Hematopoietic multipotent progenitor cell treated with erythropoietin and hydrocortisone succinate and interleukin-3 and kit ligand, for 15 days (in vitro differentiated cells): ENCODE measurements around the gene ALG12.

Experiments used
- DNase-seq: peaks from one replicate; pipeline ENCODE4 v3.0.0-alpha.2; 2015; ENCODE audit warnings: low spot score

Gene ALG12

DNA sequence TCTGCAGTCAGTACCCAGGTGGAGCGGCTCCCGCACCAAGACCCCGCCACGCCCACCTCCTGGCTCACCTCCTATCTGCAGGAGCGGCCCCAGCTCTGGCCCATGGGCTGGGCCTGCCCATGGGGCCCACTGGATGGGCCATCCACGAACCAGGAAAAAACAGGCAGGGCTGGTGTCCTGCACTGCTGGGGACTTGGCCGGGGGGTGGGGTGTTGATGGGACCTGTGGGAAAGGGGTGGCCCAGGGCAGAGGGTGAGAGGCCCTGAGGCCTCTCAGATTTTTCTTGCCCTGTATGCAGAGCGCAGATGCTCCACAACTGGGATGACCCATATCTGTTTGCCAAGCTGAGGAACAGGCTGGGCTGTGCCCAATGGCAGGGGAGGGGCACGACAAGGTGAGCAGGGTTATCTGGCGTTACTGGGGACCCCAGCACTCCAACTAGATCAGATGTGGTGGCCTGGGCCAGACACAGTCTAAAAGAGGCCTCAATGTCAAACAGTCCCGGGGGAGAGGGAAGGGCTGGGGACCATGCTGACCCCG is 39.7 kb upstream of the ALG12 start:
- no peak for DNase-seq

DNA sequence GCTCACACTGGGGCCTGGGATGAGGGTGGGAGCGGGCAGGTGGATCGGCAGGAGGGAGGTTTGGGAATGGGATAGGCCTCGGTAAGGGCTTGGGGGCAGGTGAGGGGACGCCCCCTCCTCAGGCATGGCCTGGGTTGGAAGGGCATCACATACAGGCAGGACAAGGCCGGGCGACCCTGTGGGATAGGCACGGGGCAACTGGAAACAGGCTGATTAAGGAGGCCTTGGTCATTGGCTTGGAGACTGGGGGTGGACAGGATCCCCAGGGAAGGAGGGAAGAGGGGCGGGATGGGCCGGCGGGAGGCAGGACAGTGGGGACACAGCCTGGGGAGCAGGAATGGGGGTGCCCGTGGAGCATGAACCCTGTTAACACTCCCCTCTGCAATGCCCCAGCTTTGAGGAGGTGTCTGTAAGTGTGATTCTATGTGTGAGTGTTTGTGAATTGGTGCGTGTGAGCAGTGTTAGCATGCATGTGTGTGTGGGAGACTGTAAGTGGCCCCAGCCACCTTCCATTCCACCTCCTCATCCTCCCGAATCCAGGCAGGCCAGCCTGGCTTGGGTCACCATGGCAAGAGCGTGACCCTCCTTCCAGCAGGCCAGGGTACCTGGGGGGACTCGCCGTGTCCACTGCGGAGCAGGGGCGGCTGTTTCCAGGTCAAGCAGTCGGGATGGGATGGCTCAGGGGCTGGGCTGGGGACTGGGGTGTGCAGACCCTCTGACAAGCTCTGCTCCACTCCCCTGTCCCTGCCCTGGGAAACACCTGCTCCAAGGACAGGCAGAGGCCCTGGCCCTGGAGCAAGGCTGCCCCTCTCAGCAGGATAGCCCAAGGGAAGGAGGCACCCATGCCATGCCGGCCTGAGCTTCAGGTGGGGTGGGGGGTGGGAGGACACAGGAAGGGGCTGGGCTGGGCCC is 38.9 kb upstream of the ALG12 start:
- no peak for DNase-seq

DNA sequence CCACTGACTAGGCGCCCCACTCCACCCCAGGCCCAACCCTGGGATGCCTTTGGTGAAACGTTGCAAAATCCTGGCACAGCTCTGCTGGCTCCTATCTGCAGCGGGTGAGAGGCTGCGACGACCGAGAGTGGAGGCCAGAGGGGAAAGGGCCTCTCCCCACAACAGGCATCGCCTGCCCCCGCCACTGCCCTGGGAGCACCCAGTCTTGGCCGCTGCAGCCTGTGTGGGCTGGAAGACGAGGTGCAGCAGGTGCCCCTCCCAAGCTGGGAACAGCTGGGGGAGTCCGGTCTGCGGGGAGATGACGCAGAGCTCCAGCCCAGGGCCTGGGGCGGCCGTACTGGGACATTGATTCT is 38.2 kb upstream of the ALG12 start:
- DNase-seq: no peak

DNA sequence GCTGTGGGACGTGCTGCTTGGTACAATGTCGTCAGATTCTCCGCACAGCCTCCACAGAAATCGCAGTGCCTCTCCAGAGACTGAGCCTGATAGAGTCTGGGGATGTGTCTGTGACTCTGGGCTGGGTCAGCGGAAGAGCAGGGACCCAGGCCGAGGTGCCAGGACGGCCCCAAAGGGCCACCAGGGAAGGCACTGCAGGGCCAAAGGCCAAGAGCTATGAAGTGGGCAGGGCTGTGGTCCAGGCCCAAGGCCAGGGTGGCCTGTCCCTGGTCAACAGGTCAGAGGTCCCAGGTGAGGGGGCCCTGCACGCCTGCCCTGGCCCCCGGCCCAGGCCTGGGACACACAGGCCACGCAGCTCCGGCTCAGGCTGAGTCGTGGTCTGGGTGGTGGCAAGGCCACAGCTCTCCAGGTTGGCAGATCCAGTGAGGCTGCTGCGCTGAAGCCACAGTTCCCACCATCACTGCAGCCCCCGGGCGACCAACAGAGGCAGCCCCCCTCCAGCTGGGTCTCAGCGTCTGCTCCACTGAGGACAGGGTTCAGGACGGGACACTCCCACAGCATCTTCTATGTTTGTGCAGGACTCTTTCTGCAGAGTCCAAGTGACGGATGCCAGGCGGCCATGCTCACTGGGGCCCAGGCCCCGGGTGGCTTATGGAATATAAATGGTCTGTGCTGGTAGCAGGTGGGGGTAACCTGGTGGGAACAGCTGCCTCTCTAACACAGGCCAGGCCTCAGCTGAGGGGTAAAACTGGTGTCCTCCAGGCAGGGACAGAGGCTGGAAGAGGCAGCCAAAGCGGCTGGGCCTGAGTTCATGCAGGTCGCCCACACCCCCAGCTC is 37.6 kb upstream of the ALG12 start:
- no peak for DNase-seq

DNA sequence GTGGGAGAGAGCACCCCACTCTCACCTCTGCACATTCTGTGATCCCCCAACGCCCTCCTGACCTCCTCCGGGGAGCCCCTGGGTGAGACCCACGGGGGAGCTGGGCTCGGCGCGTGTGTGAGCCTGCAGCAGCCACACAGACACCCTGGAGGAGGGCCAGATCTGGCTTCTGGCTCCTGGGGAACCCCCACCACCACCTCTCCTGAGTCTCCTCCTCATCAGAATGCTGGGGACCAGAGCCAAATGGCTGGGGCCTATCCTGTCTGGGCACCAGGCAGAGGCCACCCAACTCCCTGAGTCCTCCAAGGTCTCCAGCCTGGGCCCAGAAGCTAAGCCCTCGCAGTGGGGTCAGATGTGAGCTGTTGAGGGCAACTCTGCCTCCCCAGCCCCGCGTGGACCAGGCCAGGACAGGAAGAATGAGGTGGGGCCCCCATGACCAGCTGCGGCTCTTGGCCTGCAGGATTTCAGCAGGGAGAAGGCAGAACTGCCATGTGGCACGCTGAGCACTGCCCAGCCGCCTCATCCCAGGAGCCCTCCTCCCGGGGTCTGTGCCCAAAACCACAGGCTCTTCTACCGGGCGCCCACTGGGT is 36.8 kb upstream of the ALG12 start:
- DNase-seq: no peak

DNA sequence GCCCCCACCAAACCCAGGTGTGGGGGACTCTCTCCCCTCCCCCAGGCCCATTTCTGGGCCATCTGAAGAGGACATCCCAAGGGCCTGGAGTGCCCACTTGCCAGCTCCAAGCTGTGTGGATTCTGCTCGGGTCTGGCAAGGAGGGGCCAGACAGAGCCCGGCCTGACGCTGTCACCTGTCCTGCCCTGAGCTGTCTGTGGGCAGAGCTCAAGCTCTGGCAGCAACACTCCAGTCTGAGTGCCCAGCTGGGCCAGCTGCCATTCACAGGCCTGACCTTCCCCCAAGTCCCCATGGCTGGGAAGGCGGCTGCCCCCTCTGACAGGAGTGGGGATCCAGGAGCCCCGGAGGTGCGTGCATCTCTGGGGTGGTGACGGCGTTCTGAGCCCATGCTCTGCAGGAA is 36.1 kb upstream of the ALG12 start:
- DNase-seq: no peak

DNA sequence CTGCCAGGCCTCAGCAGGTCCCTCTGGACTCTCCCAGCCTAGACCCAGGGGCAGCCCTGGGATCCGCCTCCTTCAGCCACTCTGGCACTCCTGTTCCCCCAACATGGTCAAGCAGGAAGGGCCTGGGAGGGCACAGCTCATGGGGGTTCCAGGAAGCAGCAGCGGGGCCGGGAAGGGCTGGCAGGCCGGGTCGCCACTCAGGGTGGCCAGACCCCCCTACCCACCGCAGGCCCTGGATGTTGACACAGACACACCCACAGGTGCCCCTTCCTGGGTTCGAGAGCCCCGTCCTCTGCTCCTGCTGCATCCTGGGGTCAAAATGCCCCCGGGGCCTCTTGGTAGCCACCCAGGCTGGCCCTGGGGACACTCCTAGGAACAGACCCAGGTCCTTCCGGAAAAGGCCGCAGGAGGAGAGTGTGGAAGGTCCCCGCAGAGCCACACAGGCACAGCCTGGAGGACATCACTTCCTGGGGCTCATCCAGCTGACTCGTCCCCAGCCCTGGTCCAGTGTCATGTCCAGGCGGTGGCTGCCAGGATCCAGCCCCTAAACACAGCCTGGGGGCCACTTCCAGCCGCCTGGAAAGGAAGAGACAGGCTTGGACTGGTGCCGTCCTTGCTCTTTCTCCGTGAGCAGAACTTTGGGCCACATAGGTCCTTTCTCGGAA is 35.6 kb upstream of the ALG12 start:
- no peak for DNase-seq

DNA sequence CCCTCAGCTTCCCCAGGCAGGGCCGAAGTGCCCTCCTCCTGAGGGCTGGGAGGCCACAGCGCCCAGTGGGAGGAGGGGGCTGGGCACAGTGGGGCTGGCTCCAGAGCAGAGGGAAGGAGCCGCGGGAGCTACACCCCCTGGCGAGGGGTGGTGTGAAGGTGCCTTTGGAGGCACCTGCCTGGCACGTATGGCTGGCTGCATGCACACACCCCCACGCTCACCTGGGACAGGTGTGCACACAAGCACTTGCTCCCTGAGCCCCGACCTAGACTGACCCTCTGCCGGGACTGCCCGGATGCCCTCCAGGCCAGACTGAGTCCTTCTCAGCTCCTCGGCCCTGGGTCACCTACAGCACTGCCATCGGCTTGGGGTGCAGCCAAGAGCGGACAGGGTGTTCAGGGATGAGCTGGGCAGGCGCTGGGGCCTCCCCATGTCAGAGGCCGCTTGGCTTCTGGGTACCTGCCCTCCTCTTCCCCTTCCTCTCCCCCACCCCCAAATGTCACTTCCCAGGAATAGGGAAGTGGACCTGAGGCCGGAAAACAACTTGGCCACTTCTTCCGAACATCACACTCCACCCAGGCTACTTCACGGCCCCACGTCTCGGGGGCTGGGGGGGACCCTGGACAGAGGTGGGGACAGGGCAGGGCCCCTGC is 34.9 kb upstream of the ALG12 start:
- no peak for DNase-seq

DNA sequence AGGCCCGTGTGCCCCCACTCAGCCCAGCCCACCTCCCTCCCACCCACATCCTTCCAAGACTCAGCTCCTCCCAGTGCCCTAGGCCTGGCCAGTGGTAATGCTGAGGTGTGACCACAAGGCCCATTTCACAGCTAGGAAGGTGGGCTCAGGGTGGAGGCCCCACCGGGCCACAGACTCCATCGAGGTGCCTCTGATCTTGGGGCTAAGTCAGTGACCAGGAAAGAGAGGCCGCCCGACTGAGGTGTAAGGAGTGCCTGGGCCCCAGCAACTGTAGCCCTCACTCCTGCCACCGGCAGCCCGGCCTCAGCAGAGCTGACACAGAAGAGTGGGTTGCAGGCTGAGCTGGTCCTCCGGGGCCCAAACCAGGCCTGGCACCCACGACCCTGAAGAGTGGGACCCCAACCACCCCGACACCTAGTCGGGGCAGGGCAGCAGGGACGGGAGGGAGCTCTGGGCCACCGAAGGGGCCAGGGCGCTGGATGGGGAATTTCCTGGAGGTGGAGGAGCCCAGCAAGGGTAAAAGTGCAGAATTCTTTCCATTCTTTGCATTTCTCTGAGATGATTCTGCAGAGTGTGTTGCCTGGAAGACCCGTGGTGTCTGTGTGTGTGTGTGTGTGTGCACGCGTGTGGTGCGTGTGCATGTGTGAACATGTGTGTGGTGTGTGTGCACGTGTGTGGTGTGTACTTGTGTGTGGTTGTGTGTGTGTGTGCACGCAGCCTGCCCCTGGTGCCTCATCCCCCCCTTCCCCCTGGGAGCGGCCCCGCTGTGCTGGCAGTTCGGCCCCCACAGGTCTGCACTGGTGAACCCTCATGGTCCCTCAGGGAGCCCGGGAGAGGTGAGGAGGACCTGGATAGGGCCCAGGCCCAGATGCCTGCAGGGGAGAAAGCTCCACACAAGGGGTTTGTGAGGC is 34.0 kb upstream of the ALG12 start:
- no peak for DNase-seq

DNA sequence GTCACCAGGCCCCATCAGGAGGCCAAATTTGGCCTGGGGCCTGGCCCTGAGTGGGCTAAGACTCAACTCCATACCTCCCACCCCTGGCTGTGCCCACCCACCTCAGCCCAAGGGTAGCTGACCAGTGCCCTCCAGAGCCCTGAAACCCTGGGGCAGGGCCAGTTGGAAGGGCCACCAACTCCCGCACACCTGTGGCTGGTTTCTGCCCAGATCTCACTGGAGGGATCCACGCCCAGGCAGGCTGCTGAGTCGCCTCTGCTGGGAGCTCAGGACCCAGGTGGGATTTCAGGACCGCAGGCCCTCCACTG is 33.4 kb upstream of the ALG12 start:
- no peak for DNase-seq

DNA sequence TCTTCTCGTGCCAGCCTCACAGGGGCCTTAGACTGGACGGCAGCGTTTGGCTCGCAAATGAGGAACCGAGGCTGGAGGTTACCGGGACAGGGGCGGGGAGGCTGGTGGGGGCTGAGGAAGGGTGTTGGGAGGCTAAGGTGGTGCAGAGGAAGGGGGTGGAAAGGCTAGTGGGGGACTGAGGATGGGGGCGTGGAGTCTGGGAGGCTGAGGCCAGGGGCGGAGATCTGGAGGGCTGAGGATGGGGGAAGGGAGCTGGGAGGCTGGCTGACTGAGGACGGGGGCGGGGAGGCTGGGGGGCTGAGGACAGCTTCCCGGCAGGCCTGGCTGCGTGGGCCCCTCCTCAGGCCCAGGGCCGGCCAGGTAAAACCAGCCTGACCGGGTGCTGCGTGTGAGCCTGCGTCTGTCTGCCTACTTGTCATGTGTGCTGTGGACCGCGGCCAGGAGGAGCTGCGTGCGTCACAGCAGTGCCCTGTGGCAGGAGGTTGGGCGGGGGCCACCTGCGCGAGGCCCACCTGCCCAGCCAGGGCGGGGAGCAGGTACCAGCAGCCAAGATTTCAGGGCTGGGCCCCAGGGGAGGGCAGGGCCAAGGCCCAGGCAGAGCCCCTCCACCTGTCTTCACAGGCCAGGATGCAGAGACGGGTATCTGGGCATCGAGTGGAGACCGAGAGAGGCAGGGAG is 32.9 kb upstream of the ALG12 start:
- no peak for DNase-seq

DNA sequence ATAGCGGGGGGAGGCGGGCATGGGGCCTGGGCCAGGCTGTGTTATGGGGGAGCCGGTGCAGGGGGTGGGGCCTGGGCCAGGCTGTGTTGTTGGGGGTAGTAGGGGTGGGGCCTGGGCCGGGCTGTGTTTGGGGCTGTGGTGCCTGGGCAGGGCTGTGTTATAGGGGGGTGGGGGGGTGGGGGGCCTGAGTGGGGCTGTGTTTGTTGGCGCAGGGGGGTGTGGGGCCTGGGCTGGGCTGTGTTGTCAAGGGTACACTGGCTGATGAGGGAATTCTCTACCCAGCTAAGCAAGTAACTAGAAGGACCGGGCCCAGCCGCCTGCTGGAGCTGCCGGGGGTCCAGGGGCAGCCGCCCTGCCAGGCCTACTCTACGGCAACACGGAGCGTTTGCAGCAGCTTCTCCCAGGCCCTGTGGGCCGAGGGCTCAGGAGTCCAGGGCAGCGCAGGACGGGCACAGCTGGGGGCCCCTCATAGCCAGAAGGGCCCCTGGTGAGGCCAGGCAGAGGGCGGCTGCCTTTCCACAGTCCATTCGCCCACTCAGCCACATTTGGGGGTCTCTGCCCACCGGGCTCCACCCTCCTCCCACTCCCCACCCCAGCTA is 32.3 kb upstream of the ALG12 start:
- no peak for DNase-seq

DNA sequence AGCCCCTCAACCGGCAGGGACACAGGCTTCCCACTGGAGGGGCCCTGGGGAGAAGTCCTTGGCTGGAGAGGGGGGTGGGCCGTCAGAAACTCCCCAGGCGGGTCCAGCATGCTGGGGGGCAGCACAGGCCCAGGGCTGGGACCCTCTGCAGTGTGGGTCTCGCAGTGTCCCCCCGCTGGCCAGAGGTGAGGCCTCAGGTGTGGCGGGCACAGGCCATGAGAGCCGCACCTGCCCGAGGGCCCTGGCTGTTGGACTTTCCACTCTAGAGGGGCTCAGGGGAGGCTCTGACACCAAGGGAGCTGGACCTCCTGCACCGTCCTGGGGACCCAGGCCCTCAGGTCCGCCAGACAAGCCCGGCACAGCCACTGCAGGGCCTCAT is 31.7 kb upstream of the ALG12 start:
- DNase-seq: no peak

DNA sequence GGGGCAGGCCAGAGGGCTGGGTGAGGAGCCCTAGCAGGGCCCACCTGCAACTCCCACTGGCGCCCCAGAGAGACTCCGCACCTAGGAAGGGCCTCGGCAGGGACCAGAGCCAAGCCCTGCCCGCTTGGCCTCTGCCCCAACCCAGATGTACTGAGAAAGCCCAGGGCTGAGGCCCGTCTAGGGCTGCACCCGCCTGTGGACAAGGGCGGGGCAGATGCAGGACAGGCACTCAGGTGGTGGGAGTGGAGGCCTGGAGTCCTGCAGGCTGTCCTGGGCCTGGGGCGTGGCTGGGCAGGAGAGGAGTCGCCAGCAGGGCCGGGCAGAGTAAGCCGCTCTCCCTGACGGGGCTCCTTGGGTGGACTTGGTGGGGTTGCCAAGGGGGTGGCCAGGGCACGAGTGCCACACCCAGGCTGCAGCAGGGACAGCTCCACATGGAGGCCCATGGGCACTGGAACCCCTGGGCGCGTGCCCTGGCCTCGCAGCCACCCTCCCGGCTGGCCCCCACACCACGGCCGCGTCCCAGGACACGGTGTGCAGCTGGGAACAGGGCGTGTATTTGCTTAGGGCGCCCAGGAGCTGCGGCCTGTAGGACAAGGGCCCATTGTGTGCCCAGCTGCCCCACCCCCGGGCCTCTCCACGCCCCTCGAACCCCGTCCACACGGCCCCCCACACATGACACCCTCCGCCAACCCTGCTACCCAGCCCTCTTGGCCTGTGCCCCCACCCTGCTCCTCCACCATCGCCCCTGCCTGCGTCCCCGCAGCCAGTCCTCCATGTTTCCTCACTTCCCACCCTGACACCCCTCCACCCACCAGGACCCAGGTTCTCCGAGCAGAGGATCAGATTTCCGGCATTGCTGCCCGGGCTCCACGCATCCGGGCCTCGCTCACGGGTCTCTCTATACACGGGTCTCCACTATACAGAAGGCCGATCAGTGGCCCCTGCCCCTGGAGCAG is 31.0 kb upstream of the ALG12 start:
- no peak for DNase-seq

DNA sequence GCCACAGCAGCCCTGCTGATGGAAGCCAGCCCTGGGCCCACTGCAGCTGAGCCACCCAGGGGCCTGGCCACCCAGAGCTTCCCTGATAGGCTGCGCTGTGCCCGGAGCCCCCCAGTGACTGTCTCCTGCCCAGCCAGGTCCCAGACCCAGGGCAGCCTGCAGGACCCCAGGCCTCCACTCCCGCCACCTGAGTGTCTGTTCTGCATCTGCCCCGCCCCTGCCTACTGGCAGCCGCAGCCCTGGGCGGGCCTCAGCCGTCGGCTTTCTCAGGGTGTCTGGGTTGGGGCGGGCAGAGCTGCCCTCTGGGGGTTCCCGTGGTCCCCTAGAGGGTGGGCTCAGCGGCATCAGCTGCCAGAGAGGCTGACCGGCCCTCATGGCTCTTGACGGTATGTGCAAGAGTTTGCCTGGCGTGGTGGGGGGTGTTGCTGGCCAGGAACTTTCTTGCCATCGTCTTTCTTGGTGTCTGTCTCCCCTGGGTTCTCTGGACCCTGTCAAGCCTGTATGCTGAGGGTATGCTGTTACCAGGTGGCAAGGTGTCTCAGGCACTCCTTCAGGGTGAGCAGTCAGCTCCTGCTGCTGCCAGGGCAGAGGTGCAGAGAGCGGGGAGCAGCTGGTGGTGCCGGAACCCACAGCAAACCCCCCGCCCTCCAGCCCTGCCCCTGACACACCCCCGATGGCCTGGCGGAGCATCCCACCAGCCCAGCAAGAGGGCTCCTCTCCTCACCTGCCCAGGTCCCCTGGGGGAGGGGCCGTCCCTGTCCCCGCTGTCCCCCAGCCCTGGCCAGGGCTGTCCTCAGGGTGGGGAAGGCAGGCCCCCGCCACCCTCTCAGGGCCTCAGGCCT is 30.1 kb upstream of the ALG12 start:
- DNase-seq: no peak

DNA sequence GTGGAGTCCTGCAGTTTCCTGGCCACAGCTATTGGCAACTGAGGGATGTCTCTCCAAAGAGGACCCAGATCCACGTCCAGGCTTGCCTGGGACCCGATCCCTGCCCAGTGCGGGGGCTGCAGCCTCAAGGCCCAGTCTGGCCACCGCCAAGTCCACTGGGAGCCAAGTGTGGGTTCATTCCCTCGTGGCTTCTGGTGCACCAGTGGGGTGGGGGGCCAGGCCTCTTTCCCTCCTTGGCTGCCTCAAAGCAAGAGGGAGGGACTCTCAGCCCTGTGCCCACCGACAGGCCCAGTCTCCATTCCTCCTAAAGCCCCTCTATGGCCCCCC is 29.0 kb upstream of the ALG12 start:
- no peak for DNase-seq

DNA sequence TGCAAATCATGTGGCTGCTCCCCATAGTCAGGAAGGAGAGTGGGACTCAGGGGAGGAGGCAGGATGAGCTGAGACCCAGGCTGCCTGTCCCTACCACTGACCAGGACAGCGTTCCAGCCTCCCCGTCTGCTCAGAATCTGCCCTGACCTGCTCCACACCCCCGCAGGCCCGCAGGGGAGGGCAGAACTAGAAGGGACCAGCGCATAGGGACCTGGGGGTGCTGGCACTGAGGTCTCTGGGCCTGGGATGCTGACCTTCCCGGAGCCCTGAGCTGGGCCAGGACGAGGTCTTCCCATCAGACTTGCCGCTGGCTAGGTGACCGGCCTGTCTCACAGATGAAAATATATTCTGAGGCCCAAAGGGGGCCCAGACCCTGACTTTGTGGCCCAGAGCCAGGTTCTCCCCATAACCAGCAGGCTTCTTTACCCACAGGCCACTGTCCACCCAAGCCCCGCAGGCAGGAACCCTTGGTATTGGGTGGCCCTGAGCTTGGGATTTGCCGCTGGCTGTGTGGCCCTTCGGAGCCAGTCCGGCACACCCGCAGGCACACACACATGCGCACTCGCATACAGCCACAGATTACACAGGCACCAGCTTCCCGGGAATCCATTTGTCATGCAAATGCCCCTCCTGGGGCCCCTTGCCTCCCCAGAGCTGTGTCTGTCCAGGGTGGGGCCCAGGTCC is 28.5 kb upstream of the ALG12 start:
- no peak for DNase-seq
